ENCODE results near the gene COX19. TPM values are rescaled to one million over a fixed set of nuclear protein-coding genes. Genes with fewer than 3 reads are reported as not detected.

The COX19 gene
- total and polyA plus RNA-seq, 2 of the 13 experiments (the other 11 are each of a cell fraction or from before 2014, with no cell fraction given): 11.5 to 21.7 TPM

DNA sequence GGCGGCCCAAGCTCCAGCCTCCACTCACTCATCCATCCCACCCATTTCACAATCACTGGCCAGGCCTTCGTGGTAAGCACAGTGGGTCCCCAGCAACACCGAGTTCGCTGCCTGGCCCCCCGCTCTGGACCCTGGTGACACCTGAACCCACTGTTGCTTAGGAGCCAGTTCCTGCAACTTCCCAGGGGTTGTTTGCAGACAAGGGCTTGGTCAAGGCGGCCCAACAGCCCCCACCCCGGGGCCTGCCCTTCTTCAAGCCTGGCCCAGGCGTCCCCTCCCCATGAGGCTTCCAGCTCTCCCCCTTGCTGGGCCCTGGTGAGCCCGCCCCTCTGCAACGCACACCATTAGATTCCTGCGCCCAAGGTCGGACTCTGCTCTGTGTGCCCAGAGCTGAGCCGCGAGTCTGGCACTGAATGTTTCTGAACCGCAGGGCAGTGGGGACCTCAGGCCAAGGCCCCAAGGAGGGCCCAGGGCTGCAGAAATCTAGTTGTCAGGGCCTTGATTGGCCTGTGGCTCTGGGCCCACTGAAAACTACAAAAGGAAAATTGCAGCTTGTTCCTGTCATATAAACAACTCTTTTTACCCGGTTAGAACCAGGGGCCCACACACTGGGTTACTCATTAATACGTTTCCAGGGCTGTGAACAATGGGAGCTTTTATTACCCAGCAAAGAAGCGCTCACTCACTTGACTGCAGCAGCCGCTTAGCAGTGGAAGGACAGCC lies 2.1 kb upstream of the COX19 start (continued):
- TF ChIP-seq ZNF503 (CRISPR knock-in tag; IDR thresholded peaks at IDR 0.05) (peak; percentile 93), ZSCAN5A (CRISPR knock-in tag; IDR thresholded peaks at IDR 0.05; ENCODE audit: borderline replicate concordance) (peak; percentile 63; the same call in 1 of the 2 replicates), HOXA3 (CRISPR knock-in tag; IDR thresholded peaks at IDR 0.05) (peak; percentile 81), ZNF33B (CRISPR knock-in tag; IDR thresholded peaks at IDR 0.05) (peak; percentile 71; the same call in 1 of the 2 replicates), ZNF766 (CRISPR knock-in tag; IDR thresholded peaks at IDR 0.05; ENCODE audit: borderline replicate concordance) (peak; percentile 81; the same call in 1 of the 2 replicates), E2F2 (CRISPR knock-in tag; IDR thresholded peaks at IDR 0.05; ENCODE audit: borderline replicate concordance) (no peak; the same call in 1 of the 2 replicates), GPN1 (CRISPR knock-in tag; IDR thresholded peaks at IDR 0.05; ENCODE audit: borderline replicate concordance) (no peak), ZMYM3 (CRISPR knock-in tag; IDR thresholded peaks at IDR 0.05) (peak; percentile 75; the same call in 1 of the 2 replicates), NFKBIZ (CRISPR knock-in tag; IDR thresholded peaks at IDR 0.05) (peak; percentile 20; the same call in 1 of the 2 replicates), ZNF678 (CRISPR knock-in tag; IDR thresholded peaks at IDR 0.05) (no peak), ZNF124 (CRISPR knock-in tag; IDR thresholded peaks at IDR 0.05) (peak; percentile 59; the same call in 1 of the 2 replicates), ZNF777 (CRISPR knock-in tag; IDR thresholded peaks at IDR 0.05) (0 out of 2 replicates have a peak, but pooled peaks have one; percentile 50), ZNF335 (CRISPR knock-in tag; IDR thresholded peaks at IDR 0.05) (peak; percentile 91), ZXDC (CRISPR knock-in tag; IDR thresholded peaks at IDR 0.05) (no peak)
- TF ChIP-seq, protein P1, sequence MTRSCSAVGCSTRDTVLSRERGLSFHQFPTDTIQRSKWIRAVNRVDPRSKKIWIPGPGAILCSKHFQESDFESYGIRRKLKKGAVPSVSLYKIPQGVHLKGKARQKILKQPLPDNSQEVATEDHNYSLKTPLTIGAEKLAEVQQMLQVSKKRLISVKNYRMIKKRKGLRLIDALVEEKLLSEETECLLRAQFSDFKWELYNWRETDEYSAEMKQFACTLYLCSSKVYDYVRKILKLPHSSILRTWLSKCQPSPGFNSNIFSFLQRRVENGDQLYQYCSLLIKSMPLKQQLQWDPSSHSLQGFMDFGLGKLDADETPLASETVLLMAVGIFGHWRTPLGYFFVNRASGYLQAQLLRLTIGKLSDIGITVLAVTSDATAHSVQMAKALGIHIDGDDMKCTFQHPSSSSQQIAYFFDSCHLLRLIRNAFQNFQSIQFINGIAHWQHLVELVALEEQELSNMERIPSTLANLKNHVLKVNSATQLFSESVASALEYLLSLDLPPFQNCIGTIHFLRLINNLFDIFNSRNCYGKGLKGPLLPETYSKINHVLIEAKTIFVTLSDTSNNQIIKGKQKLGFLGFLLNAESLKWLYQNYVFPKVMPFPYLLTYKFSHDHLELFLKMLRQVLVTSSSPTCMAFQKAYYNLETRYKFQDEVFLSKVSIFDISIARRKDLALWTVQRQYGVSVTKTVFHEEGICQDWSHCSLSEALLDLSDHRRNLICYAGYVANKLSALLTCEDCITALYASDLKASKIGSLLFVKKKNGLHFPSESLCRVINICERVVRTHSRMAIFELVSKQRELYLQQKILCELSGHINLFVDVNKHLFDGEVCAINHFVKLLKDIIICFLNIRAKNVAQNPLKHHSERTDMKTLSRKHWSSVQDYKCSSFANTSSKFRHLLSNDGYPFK (CRISPR knock-in tag; IDR thresholded peaks at IDR 0.05; ENCODE audit: borderline replicate concordance): no peak
- TF ChIP-seq, protein P2, sequence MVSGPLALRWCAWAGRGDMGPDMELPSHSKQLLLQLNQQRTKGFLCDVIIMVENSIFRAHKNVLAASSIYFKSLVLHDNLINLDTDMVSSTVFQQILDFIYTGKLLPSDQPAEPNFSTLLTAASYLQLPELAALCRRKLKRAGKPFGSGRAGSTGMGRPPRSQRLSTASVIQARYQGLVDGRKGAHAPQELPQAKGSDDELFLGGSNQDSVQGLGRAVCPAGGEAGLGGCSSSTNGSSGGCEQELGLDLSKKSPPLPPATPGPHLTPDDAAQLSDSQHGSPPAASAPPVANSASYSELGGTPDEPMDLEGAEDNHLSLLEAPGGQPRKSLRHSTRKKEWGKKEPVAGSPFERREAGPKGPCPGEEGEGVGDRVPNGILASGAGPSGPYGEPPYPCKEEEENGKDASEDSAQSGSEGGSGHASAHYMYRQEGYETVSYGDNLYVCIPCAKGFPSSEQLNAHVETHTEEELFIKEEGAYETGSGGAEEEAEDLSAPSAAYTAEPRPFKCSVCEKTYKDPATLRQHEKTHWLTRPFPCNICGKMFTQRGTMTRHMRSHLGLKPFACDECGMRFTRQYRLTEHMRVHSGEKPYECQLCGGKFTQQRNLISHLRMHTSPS (CRISPR knock-in tag; IDR thresholded peaks at IDR 0.05; ENCODE audit: low read depth): peak; percentile 96
